ENCODE data around the gene BANF1. TPM values are rescaled to one million over a fixed set of nuclear protein-coding genes. Genes with fewer than 3 reads are reported as not detected.

BANF1 gene
- total and polyA plus RNA-seq, 10 of the 15 experiments (the other 5 are each of a cell fraction or from before 2014, with no cell fraction given): 99.0 to 574 (median 297) TPM

DNA sequence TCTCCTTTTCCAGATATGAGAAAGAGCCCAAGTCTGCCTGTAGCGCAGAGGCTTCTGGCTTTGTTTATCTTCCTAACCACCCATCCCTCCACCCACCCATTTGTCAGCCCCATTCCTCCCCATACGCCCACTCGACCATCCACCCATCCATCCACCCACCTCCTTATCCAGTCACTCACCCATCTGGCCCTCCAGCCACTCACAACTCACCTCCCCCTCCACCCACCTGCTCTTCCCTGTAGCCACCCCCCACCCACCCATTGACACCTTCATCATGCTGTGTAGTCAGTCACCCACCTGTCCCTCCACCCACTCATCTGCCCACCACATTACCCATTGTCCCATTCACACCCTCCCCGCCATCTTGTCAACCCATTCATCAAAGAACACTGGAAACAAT, 15.0 kb downstream of the BANF1 start:
- ATAC-seq (no peak), DNase-seq (ENCODE audit: low read depth, low spot score) (no peak), FAIRE-seq (no peak)
- Histone ChIP-seq H3K27me3 (replicated peaks in 1 of 2; ENCODE audit: control insufficient read depth in 2 of 2, insufficient read depth in 2 of 2, low read length in 1 of 2) (peaks cover 0 to 1% of the 10 kb centered on the region in 2 experiments; a peak in 2 of 4 replicates), H2AFZ (ENCODE audit: control insufficient read depth, low read depth, low read length) (no peak overlapping the region), H3K36me3 (ENCODE audit: control insufficient read depth in 2 of 2, insufficient read depth in 2 of 2, low read length in 1 of 2) (no peaks in the 10 kb centered on the region), H3K27ac (ENCODE audit: control insufficient read depth, insufficient read depth) (no peak overlapping the region), H3K4me3 (no peak overlapping the region), H4K20me1 (ENCODE audit: control insufficient read depth, insufficient read depth) (no peaks in the 10 kb centered on the region), H3K4me1 (ENCODE audit: control insufficient read depth, insufficient read depth, low read length) (no peaks in the 10 kb centered on the region), H3K79me2 (ENCODE audit: control insufficient read depth, insufficient read depth, low read length) (no peaks in the 10 kb centered on the region), H3K4me2 (ENCODE audit: control insufficient read depth, insufficient read depth) (no peak overlapping the region), H3K9me3 (replicated peaks; ENCODE audit: control insufficient read depth, insufficient read depth, low read length) (no peaks in the 10 kb centered on the region), H3K9ac (ENCODE audit: control insufficient read depth, insufficient read depth, low read length) (no peak overlapping the region)
- TF ChIP-seq HDAC6 (IDR thresholded peaks at IDR 0.05; ENCODE audit: unreplicated experiment) (no peak), ESRRA (IDR thresholded peaks at IDR 0.05; ENCODE audit: low read length) (no peak), SMAD1 (IDR thresholded peaks at IDR 0.05; ENCODE audit: low read depth, partially characterized antibody) (no peak), STAT3 (IDR thresholded peaks at IDR 0.05; ENCODE audit: low read depth, low read length) (no peak), SREBF2 (IDR thresholded peaks at IDR 0.05; ENCODE audit: low read length) (no peak), RCOR1 (conservative IDR thresholded peaks at IDR 0.05; ENCODE audit: low read depth, low read length) (no peak), POLR2AphosphoS2 (IDR thresholded peaks at IDR 0.05; ENCODE audit: low read depth, low read length) (no peak)
- TF ChIP-seq, protein P1, sequence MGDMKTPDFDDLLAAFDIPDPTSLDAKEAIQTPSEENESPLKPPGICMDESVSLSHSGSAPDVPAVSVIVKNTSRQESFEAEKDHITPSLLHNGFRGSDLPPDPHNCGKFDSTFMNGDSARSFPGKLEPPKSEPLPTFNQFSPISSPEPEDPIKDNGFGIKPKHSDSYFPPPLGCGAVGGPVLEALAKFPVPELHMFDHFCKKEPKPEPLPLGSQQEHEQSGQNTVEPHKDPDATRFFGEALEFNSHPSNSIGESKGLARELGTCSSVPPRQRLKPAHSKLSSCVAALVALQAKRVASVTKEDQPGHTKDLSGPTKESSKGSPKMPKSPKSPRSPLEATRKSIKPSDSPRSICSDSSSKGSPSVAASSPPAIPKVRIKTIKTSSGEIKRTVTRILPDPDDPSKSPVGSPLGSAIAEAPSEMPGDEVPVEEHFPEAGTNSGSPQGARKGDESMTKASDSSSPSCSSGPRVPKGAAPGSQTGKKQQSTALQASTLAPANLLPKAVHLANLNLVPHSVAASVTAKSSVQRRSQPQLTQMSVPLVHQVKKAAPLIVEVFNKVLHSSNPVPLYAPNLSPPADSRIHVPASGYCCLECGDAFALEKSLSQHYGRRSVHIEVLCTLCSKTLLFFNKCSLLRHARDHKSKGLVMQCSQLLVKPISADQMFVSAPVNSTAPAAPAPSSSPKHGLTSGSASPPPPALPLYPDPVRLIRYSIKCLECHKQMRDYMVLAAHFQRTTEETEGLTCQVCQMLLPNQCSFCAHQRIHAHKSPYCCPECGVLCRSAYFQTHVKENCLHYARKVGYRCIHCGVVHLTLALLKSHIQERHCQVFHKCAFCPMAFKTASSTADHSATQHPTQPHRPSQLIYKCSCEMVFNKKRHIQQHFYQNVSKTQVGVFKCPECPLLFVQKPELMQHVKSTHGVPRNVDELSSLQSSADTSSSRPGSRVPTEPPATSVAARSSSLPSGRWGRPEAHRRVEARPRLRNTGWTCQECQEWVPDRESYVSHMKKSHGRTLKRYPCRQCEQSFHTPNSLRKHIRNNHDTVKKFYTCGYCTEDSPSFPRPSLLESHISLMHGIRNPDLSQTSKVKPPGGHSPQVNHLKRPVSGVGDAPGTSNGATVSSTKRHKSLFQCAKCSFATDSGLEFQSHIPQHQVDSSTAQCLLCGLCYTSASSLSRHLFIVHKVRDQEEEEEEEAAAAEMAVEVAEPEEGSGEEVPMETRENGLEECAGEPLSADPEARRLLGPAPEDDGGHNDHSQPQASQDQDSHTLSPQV (IDR thresholded peaks at IDR 0.05): no peak
- TF ChIP-seq, protein P2, sequence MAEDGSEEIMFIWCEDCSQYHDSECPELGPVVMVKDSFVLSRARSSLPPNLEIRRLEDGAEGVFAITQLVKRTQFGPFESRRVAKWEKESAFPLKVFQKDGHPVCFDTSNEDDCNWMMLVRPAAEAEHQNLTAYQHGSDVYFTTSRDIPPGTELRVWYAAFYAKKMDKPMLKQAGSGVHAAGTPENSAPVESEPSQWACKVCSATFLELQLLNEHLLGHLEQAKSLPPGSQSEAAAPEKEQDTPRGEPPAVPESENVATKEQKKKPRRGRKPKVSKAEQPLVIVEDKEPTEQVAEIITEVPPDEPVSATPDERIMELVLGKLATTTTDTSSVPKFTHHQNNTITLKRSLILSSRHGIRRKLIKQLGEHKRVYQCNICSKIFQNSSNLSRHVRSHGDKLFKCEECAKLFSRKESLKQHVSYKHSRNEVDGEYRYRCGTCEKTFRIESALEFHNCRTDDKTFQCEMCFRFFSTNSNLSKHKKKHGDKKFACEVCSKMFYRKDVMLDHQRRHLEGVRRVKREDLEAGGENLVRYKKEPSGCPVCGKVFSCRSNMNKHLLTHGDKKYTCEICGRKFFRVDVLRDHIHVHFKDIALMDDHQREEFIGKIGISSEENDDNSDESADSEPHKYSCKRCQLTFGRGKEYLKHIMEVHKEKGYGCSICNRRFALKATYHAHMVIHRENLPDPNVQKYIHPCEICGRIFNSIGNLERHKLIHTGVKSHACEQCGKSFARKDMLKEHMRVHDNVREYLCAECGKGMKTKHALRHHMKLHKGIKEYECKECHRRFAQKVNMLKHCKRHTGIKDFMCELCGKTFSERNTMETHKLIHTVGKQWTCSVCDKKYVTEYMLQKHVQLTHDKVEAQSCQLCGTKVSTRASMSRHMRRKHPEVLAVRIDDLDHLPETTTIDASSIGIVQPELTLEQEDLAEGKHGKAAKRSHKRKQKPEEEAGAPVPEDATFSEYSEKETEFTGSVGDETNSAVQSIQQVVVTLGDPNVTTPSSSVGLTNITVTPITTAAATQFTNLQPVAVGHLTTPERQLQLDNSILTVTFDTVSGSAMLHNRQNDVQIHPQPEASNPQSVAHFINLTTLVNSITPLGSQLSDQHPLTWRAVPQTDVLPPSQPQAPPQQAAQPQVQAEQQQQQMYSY (CRISPR knock-in tag; IDR thresholded peaks at IDR 0.05): no peak
- intact Hi-C loops (cut with micrococcal nuclease; ENCODE audit: unreplicated experiment): no loop called here
- ChIA-PET CTCF (interaction anchor here (0.9 to 1.0 kb wide), 2 partner anchors 10 to 28 kb away, joined by 3 read pairs; no protein-coding TSS in a partner anchor), SMC1A (ENCODE audit: uncharacterized antibody, unreplicated experiment) (no interaction called here), POLR2A (no interaction called here), RAD21 (ENCODE audit: unreplicated experiment) (no interaction called here)
- WGBS (ENCODE audit: insufficient coverage, insufficient replicate concordance, low lambda C conversion rate, missing lambda C conversion rate): 35% methylated on average over 4 of the region's 4 CpGs
- BruUV-seq (replicated peaks): no TSS peak
- in situ Hi-C loops (cut with MboI): no loop called here
